ENCODE measurements around the gene POPDC2.

DNA sequence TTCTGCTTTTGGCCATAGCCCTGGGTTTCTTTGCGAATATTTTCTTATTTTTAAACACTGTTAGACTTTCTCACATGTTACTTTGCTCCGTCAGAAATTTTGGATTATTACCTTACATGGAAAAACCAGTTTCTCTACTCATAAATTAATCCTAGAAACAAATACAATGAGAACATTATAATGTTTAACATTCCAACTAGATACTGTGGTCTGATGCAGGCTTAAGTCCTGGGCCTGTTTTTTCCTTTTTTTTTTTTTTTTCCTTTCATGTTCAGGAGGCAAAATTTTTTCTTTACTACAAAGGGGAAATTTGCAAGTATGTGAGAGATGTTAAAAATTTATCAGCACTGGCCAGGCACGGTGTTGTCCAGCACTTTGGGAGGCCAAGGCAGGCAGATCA is 28.9 kb downstream of the POPDC2 start:
- TF ChIP-seq, protein P1, sequence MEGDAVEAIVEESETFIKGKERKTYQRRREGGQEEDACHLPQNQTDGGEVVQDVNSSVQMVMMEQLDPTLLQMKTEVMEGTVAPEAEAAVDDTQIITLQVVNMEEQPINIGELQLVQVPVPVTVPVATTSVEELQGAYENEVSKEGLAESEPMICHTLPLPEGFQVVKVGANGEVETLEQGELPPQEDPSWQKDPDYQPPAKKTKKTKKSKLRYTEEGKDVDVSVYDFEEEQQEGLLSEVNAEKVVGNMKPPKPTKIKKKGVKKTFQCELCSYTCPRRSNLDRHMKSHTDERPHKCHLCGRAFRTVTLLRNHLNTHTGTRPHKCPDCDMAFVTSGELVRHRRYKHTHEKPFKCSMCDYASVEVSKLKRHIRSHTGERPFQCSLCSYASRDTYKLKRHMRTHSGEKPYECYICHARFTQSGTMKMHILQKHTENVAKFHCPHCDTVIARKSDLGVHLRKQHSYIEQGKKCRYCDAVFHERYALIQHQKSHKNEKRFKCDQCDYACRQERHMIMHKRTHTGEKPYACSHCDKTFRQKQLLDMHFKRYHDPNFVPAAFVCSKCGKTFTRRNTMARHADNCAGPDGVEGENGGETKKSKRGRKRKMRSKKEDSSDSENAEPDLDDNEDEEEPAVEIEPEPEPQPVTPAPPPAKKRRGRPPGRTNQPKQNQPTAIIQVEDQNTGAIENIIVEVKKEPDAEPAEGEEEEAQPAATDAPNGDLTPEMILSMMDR (IDR thresholded peaks at IDR 0.05), result no peak
- no peak for TF ChIP-seq EZH2 (IDR thresholded peaks at IDR 0.05; ENCODE audit: borderline replicate concordance, insufficient read depth, low read depth, low read length, poor library complexity, severe bottlenecking)
